Osteoblast (primary cell): ENCODE data around the gene KAZN. TPM values are rescaled to one million over a fixed set of nuclear protein-coding genes. Genes with fewer than 3 reads are reported as not detected.
A peak's percentile ranks its signal among the peaks of the same experiment; 100 is the strongest.

ENCODE experiments used
- DNase-seq: peaks from one replicate; pipeline ENCODE4 v3.0.0; 2011; ENCODE audit warnings: low spot score, mixed read lengths; ENCODE audit not compliant: insufficient read length; ENCODE audit errors: missing footprints
- H2AFZ ChIP-seq: 2 replicates; pipeline ENCODE4 v1.6.0; 2011; ENCODE audit warnings: mild to moderate bottlenecking, low read length
- H3K27ac ChIP-seq: 2 replicates; pipeline ENCODE4 v1.5.1; 2011; ENCODE audit warnings: mild to moderate bottlenecking, low read depth, low read length, moderate library complexity
- H3K27me3 ChIP-seq: 2 replicates; pipeline ENCODE4 v1.6.0; 2012; ENCODE audit warnings: mild to moderate bottlenecking, control low read depth, inconsistent platforms, low read length, moderate library complexity; ENCODE audit not compliant: insufficient read depth
- H3K36me3 ChIP-seq: 2 replicates; pipeline ENCODE4 v1.5.1; 2011; ENCODE audit warnings: mild to moderate bottlenecking, low read length, control low read depth, moderate library complexity; ENCODE audit not compliant: insufficient read depth
- H3K4me1 ChIP-seq: 2 replicates; pipeline ENCODE4 v1.5.1; 2011; ENCODE audit warnings: mild to moderate bottlenecking, low read length, control low read depth, moderate library complexity; ENCODE audit not compliant: insufficient read depth
- H3K4me2 ChIP-seq: 2 replicates; pipeline ENCODE4 v1.6.0; 2011; ENCODE audit warnings: mild to moderate bottlenecking, low read length; ENCODE audit not compliant: insufficient read depth
- H3K4me3 ChIP-seq: fragments of 200-600 bp; sonication (generic); 3 replicates; pipeline ENCODE4 v1.5.1; 2012; ENCODE audit warnings: mild to moderate bottlenecking, low read length, inconsistent platforms; ENCODE audit not compliant: insufficient read depth
- H3K79me2 ChIP-seq: 2 replicates; pipeline ENCODE4 v1.6.0; 2012; ENCODE audit warnings: mild to moderate bottlenecking, low read length, control low read depth, inconsistent platforms; ENCODE audit not compliant: insufficient read depth
- H3K9me3 ChIP-seq: 2 replicates; pipeline ENCODE4 v1.5.1; 2011; ENCODE audit warnings: low read depth, low read length, control low read depth
- H4K20me1 ChIP-seq: 2 replicates; pipeline ENCODE4 v1.6.0; 2012; ENCODE audit warnings: mild to moderate bottlenecking, low read length, control low read depth; ENCODE audit not compliant: insufficient read depth
- CTCF ChIP-seq: IDR thresholded peaks from 2 replicates; pipeline ENCODE4 v1.5.1; 2011; ENCODE audit warnings: mild to moderate bottlenecking, low read depth, low read length, moderate library complexity; ENCODE audit errors: extremely low read depth
- total RNA-seq: library from RNA; depleted of rRNA; stranded (reverse); fragments of >200 nt; gene quantifications from 2 replicates; pipeline ENCODE4 v1.2.3, GENCODE V29; 2012

KAZN gene
- total RNA-seq, 1 donor = 9.0 TPM

- Histone ChIP-seq H3K4me3 (no peak overlapping the region), H2AFZ (no peak overlapping the region), H3K36me3 (no peaks in the 10 kb centered on the region), H3K9me3 (no peaks in the 10 kb centered on the region), H3K27me3 (no peaks in the 10 kb centered on the region), H3K27ac (no peak overlapping the region), H3K4me1 (no peaks in the 10 kb centered on the region), H4K20me1 (no peaks in the 10 kb centered on the region), H3K79me2 (no peaks in the 10 kb centered on the region), H3K4me2 (no peak overlapping the region)
- peak; percentile 29 for DNase-seq
- TF ChIP-seq CTCF = no peak
Observed at GRCh38 chr1:14682941-14683621, 84.6 kb downstream of the KAZN start.

- H3K27ac ChIP-seq = no peak overlapping the region
- TF ChIP-seq CTCF = no peak
Observed at GRCh38 chr1:14685078-14685477, 86.6 kb downstream of the KAZN start.

GRCh38 chr1:14686701-14687100 lies 88.2 kb downstream of the KAZN start:
- no peaks in the 10 kb centered on the region for H3K4me1 ChIP-seq
- H3K27ac ChIP-seq = no peak overlapping the region
- H3K4me3 ChIP-seq = no peak overlapping the region
- no peak for TF ChIP-seq CTCF
- H3K9me3 ChIP-seq = no peaks in the 10 kb centered on the region
- no peaks in the 10 kb centered on the region for H3K79me2 ChIP-seq
- H3K27me3 ChIP-seq = no peaks in the 10 kb centered on the region
- no peaks in the 10 kb centered on the region for H3K36me3 ChIP-seq
- no peak for DNase-seq
- no peak overlapping the region for H3K4me2 ChIP-seq
- no peaks in the 10 kb centered on the region for H4K20me1 ChIP-seq
- H2AFZ ChIP-seq = no peak overlapping the region

More at GRCh38 chr1:14685078-14685477, 86.6 kb downstream of the KAZN start:
- Histone ChIP-seq H3K27me3 (no peaks in the 10 kb centered on the region), H3K36me3 (no peaks in the 10 kb centered on the region), H3K79me2 (no peaks in the 10 kb centered on the region), H4K20me1 (no peaks in the 10 kb centered on the region), H3K9me3 (no peaks in the 10 kb centered on the region), H3K4me2 (no peak overlapping the region), H3K4me1 (no peaks in the 10 kb centered on the region), H2AFZ (no peak overlapping the region), H3K4me3 (no peak overlapping the region)
- no peak for DNase-seq

- Histone ChIP-seq H3K4me3 (no peak overlapping the region), H4K20me1 (no peaks in the 10 kb centered on the region), H3K79me2 (no peaks in the 10 kb centered on the region), H3K27me3 (no peaks in the 10 kb centered on the region), H3K9me3 (no peaks in the 10 kb centered on the region), H3K36me3 (no peaks in the 10 kb centered on the region), H2AFZ (no peak overlapping the region), H3K4me1 (no peaks in the 10 kb centered on the region), H3K27ac (no peak overlapping the region), H3K4me2 (no peak overlapping the region)
- no peak for TF ChIP-seq CTCF
- DNase-seq = no peak
Observed at GRCh38 chr1:14687147-14687546, 88.7 kb downstream of the KAZN start.
